GM20000 (cell line): ENCODE results near the gene ACP1.

Source experiments
- DNase-seq: peaks from one replicate; pipeline ENCODE4 v3.0.0; 2012; ENCODE audit warnings: low spot score
- TF ChIP-seq, protein P1 (sequence below): IDR thresholded peaks from 2 replicates; pipeline ENCODE4 v1.5.1; 2012; ENCODE audit warnings: mild to moderate bottlenecking, control low read depth; ENCODE audit errors: extremely low read depth, missing control alignments

The ACP1 gene

DNA sequence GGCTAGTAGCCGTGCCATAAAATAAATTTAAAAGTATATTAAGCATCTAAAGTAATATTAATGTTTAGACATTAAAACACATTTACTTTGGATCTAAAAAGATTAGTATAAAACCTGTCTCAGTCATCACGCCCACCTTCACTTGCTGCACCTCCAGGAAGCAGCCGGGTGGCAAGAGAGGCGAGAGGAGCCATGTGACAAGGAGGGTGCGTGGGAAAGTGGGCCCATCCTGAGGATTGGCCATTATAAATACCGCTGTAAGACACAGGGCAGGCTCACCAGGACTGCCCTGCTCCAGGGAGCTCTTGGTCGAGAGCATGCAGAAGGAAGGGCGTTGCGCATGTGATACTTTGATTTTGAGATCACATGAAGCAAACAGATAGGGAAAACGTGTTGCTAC lies 57.6 kb downstream of the ACP1 start:
- no peak for DNase-seq
- TF ChIP-seq, protein P1, sequence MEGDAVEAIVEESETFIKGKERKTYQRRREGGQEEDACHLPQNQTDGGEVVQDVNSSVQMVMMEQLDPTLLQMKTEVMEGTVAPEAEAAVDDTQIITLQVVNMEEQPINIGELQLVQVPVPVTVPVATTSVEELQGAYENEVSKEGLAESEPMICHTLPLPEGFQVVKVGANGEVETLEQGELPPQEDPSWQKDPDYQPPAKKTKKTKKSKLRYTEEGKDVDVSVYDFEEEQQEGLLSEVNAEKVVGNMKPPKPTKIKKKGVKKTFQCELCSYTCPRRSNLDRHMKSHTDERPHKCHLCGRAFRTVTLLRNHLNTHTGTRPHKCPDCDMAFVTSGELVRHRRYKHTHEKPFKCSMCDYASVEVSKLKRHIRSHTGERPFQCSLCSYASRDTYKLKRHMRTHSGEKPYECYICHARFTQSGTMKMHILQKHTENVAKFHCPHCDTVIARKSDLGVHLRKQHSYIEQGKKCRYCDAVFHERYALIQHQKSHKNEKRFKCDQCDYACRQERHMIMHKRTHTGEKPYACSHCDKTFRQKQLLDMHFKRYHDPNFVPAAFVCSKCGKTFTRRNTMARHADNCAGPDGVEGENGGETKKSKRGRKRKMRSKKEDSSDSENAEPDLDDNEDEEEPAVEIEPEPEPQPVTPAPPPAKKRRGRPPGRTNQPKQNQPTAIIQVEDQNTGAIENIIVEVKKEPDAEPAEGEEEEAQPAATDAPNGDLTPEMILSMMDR: no peak

DNA sequence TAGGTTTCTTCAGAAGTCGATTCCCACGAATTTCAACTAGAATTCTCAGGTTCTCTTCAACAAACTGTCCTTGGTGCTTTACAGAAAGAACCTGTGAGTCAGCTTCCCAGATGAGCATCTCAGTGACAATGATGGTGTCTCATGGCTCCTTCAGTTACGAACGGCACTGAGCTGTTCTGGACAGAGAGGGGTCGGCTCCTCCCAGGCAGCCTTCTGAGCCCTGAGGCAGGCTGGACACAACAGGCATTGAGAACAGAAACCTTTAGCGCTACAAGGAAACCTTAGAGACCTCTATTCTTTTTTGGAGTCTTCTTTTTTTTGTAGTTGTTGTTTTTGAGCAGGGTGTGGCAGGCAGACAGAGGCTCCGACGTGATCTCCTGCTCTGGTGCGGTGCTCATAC lies 58.3 kb downstream of the ACP1 start:
- TF ChIP-seq, protein P1: no peak
- DNase-seq: no peak
